ENCODE data around the gene PRODH2.

DNA sequence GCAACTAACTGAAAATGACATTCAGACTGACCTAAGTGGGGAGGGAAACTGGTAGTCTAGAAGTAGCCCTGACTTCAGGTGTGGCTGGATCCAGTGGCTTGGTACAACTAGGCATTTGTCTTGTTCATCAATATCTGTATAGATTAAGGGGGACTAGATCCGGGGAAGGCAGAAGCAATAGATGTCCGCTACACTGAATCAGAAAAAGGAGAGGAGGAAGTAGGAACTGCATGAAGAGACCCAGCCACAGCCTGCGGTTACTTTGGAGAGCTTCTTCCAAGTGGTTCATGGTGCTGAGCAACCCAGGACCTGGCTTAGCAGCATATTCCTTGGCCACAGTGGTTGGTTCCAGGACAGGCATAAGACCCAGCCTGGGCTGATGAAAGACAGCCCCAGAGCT is 9.9 kb upstream of the PRODH2 start:
- no peak for TF ChIP-seq MAX (IDR thresholded peaks at IDR 0.05; ENCODE audit: low read depth)
- TF ChIP-seq, protein P1, sequence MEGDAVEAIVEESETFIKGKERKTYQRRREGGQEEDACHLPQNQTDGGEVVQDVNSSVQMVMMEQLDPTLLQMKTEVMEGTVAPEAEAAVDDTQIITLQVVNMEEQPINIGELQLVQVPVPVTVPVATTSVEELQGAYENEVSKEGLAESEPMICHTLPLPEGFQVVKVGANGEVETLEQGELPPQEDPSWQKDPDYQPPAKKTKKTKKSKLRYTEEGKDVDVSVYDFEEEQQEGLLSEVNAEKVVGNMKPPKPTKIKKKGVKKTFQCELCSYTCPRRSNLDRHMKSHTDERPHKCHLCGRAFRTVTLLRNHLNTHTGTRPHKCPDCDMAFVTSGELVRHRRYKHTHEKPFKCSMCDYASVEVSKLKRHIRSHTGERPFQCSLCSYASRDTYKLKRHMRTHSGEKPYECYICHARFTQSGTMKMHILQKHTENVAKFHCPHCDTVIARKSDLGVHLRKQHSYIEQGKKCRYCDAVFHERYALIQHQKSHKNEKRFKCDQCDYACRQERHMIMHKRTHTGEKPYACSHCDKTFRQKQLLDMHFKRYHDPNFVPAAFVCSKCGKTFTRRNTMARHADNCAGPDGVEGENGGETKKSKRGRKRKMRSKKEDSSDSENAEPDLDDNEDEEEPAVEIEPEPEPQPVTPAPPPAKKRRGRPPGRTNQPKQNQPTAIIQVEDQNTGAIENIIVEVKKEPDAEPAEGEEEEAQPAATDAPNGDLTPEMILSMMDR (IDR thresholded peaks at IDR 0.05), result no peak
- TF ChIP-seq, protein P2, sequence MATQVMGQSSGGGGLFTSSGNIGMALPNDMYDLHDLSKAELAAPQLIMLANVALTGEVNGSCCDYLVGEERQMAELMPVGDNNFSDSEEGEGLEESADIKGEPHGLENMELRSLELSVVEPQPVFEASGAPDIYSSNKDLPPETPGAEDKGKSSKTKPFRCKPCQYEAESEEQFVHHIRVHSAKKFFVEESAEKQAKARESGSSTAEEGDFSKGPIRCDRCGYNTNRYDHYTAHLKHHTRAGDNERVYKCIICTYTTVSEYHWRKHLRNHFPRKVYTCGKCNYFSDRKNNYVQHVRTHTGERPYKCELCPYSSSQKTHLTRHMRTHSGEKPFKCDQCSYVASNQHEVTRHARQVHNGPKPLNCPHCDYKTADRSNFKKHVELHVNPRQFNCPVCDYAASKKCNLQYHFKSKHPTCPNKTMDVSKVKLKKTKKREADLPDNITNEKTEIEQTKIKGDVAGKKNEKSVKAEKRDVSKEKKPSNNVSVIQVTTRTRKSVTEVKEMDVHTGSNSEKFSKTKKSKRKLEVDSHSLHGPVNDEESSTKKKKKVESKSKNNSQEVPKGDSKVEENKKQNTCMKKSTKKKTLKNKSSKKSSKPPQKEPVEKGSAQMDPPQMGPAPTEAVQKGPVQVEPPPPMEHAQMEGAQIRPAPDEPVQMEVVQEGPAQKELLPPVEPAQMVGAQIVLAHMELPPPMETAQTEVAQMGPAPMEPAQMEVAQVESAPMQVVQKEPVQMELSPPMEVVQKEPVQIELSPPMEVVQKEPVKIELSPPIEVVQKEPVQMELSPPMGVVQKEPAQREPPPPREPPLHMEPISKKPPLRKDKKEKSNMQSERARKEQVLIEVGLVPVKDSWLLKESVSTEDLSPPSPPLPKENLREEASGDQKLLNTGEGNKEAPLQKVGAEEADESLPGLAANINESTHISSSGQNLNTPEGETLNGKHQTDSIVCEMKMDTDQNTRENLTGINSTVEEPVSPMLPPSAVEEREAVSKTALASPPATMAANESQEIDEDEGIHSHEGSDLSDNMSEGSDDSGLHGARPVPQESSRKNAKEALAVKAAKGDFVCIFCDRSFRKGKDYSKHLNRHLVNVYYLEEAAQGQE (IDR thresholded peaks at IDR 0.05; ENCODE audit: low read depth, low read length), result no peak
- no peak for TF ChIP-seq GABPA (IDR thresholded peaks at IDR 0.05; ENCODE audit: low read depth)
- TF ChIP-seq FOSL2 (IDR thresholded peaks at IDR 0.05; ENCODE audit: borderline replicate concordance, low read depth), result no peak
- TF ChIP-seq TAF1 (IDR thresholded peaks at IDR 0.05; ENCODE audit: borderline replicate concordance, low read depth, low read length), result no peak
- TF ChIP-seq EP300 (IDR thresholded peaks at IDR 0.05; ENCODE audit: borderline replicate concordance in 1 of 2, low read depth in 1 of 2, low read length in 1 of 2), result no peak
- TF ChIP-seq NFIC (IDR thresholded peaks at IDR 0.05; ENCODE audit: borderline replicate concordance), result no peak

Measured in SK-N-SH (cell line).